Measurements from ENCODE around the gene AQP12B. TPM values are rescaled to one million over a fixed set of nuclear protein-coding genes. Genes with fewer than 3 reads are reported as not detected.

The AQP12B gene
- polyA plus RNA-seq, 1 donor (not counting 4 experiments of a cell fraction or from before 2014, with no cell fraction given) = not detected

GRCh38 chr2:240711701-240712100, 29.0 kb upstream of the AQP12B start:
- no peak for FAIRE-seq
- peaks cover 38% of the 10 kb centered on the region for H3K27me3 ChIP-seq (ENCODE audit: control insufficient read depth, extremely low read depth, insufficient read depth, low read length)
- no peak for DNase-seq (ENCODE audit: low read depth, low spot score)

DNA sequence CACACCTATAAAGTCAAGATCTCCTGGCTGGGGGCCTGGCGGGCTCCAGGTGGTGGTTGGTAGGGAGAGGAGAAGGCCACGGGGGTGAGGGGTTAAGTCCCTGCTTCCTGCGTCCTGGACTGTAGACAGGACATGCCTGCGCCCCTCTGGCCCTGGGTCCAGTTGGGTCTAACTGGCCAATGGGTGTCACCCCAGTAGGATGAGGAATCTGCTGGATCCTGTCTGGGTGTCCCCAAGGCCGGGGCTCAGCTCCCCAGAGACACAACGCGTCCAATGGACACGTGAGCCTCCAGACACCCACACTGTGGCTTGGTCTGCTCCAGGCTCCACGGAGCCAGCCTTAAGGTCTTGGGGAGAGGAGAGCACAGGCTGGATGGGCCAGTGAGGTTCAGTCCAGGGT, 28.6 kb upstream of the AQP12B start:
- Histone ChIP-seq H2AFZ (ENCODE audit: control insufficient read depth, low read length) (no peak overlapping the region), H3K9ac (ENCODE audit: control insufficient read depth, extremely low read depth, insufficient read depth, low read length) (no peak overlapping the region), H3K36me3 (ENCODE audit: control insufficient read depth in 2 of 2, extremely low read depth in 1 of 2, insufficient read depth in 2 of 2, low read length in 2 of 2) (no peaks in the 10 kb centered on the region), H4K20me1 (ENCODE audit: control insufficient read depth, extremely low read depth, insufficient read depth, low read length) (no peaks in the 10 kb centered on the region), H3K79me2 (ENCODE audit: control insufficient read depth, insufficient read depth, low read length) (no peaks in the 10 kb centered on the region), H3K9me3 (ENCODE audit: control insufficient read depth, low read depth, low read length) (no peaks in the 10 kb centered on the region), H3K4me2 (ENCODE audit: control insufficient read depth, extremely low read depth, insufficient read depth, low read depth, low read length) (no peak overlapping the region), H3K27ac (ENCODE audit: control insufficient read depth, insufficient read depth, low read length) (no peak overlapping the region), H3K9me1 (ENCODE audit: control insufficient read depth, extremely low read depth, insufficient read depth, low read length) (no peaks in the 10 kb centered on the region), H3K4me3 (ENCODE audit: control insufficient read depth in 2 of 3, extremely low read depth in 1 of 3, insufficient read depth in 2 of 3, low read depth in 1 of 3, low read length in 3 of 3) (no peak overlapping the region), H3K4me1 (ENCODE audit: control insufficient read depth, extremely low read depth, insufficient read depth, low read length) (no peaks in the 10 kb centered on the region), H3K27me3 (ENCODE audit: control insufficient read depth, extremely low read depth, insufficient read depth, low read length) (peaks cover 40% of the 10 kb centered on the region)
- DNase-seq (ENCODE audit: low read depth, low spot score) (no peak), FAIRE-seq (no peak)
- TF ChIP-seq EZH2 (IDR thresholded peaks at IDR 0.05; ENCODE audit: low read length) = no peak
- dilution Hi-C loops (cut with MboI; ENCODE audit: extremely low pct_ligation_motif_present, low sequenced_read_pairs) = no loop called here

More at GRCh38 chr2:240711701-240712100, 29.0 kb upstream of the AQP12B start:
- Histone ChIP-seq H3K79me2 (ENCODE audit: control insufficient read depth, insufficient read depth, low read length) (no peaks in the 10 kb centered on the region), H2AFZ (ENCODE audit: control insufficient read depth, low read length) (no peak overlapping the region), H3K36me3 (ENCODE audit: control insufficient read depth in 2 of 2, extremely low read depth in 1 of 2, insufficient read depth in 2 of 2, low read length in 2 of 2) (no peaks in the 10 kb centered on the region), H3K4me2 (ENCODE audit: control insufficient read depth, extremely low read depth, insufficient read depth, low read depth, low read length) (no peak overlapping the region), H3K9me3 (ENCODE audit: control insufficient read depth, low read depth, low read length) (no peaks in the 10 kb centered on the region), H3K4me1 (ENCODE audit: control insufficient read depth, extremely low read depth, insufficient read depth, low read length) (no peaks in the 10 kb centered on the region), H3K9me1 (ENCODE audit: control insufficient read depth, extremely low read depth, insufficient read depth, low read length) (no peaks in the 10 kb centered on the region), H4K20me1 (ENCODE audit: control insufficient read depth, extremely low read depth, insufficient read depth, low read length) (no peaks in the 10 kb centered on the region), H3K4me3 (ENCODE audit: control insufficient read depth in 2 of 3, extremely low read depth in 1 of 3, insufficient read depth in 2 of 3, low read depth in 1 of 3, low read length in 3 of 3) (no peak overlapping the region), H3K27ac (ENCODE audit: control insufficient read depth, insufficient read depth, low read length) (no peak overlapping the region), H3K9ac (ENCODE audit: control insufficient read depth, extremely low read depth, insufficient read depth, low read length) (no peak overlapping the region)
- no peak for TF ChIP-seq EZH2 (IDR thresholded peaks at IDR 0.05; ENCODE audit: low read length)
- TF ChIP-seq, protein P1, sequence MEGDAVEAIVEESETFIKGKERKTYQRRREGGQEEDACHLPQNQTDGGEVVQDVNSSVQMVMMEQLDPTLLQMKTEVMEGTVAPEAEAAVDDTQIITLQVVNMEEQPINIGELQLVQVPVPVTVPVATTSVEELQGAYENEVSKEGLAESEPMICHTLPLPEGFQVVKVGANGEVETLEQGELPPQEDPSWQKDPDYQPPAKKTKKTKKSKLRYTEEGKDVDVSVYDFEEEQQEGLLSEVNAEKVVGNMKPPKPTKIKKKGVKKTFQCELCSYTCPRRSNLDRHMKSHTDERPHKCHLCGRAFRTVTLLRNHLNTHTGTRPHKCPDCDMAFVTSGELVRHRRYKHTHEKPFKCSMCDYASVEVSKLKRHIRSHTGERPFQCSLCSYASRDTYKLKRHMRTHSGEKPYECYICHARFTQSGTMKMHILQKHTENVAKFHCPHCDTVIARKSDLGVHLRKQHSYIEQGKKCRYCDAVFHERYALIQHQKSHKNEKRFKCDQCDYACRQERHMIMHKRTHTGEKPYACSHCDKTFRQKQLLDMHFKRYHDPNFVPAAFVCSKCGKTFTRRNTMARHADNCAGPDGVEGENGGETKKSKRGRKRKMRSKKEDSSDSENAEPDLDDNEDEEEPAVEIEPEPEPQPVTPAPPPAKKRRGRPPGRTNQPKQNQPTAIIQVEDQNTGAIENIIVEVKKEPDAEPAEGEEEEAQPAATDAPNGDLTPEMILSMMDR (optimal IDR thresholded peaks at IDR 0.05 in 1 of 3, IDR thresholded peaks at IDR 0.05 in 1 of 3, conservative IDR thresholded peaks at IDR 0.05 in 1 of 3; ENCODE audit: extremely low read depth in 1 of 3, insufficient read depth in 2 of 3, low read length in 3 of 3) = no peak
- dilution Hi-C loops (cut with MboI; ENCODE audit: extremely low pct_ligation_motif_present, low sequenced_read_pairs) = no loop called here

DNA sequence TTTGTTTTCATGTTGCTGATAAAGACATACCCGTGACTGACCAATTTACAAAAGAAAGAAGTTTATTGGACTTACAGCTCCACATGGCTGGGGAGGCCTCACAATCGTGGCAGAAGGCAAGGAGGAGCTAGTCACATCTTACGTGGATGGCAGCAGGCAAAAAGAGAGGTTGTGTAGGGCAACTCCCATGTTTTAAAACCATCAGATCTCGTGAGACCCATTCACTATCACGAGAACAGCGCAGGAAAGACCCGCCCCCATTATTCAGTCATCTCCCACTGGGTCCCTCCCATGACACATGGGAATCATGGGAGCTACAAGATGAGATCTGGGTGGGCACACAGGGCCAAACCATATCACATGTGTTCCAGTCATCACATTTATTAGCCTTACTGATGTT, 25.8 kb upstream of the AQP12B start:
- TF ChIP-seq, protein P1 (optimal IDR thresholded peaks at IDR 0.05 in 1 of 3, IDR thresholded peaks at IDR 0.05 in 1 of 3, conservative IDR thresholded peaks at IDR 0.05 in 1 of 3; ENCODE audit: extremely low read depth in 1 of 3, insufficient read depth in 2 of 3, low read length in 3 of 3) = no peak
- TF ChIP-seq EZH2 (IDR thresholded peaks at IDR 0.05; ENCODE audit: low read length) = no peak

More for the DNA sequence above, 25.8 kb upstream of the AQP12B start:
- H3K36me3 ChIP-seq (ENCODE audit: control insufficient read depth in 2 of 2, extremely low read depth in 1 of 2, insufficient read depth in 2 of 2, low read length in 2 of 2) = no peaks in the 10 kb centered on the region
- no peaks in the 10 kb centered on the region for H3K9me1 ChIP-seq (ENCODE audit: control insufficient read depth, extremely low read depth, insufficient read depth, low read length)
- no peaks in the 10 kb centered on the region for H3K4me1 ChIP-seq (ENCODE audit: control insufficient read depth, extremely low read depth, insufficient read depth, low read length)
- DNase-seq (ENCODE audit: low read depth, low spot score) = no peak
- H3K9me3 ChIP-seq (ENCODE audit: control insufficient read depth, low read depth, low read length) = no peaks in the 10 kb centered on the region
- H3K27ac ChIP-seq (ENCODE audit: control insufficient read depth, insufficient read depth, low read length) = no peak overlapping the region
- dilution Hi-C loops (cut with MboI; ENCODE audit: extremely low pct_ligation_motif_present, low sequenced_read_pairs) = no loop called here
- H3K79me2 ChIP-seq (ENCODE audit: control insufficient read depth, insufficient read depth, low read length) = no peaks in the 10 kb centered on the region
- no peak overlapping the region for H3K4me3 ChIP-seq (ENCODE audit: control insufficient read depth in 2 of 3, extremely low read depth in 1 of 3, insufficient read depth in 2 of 3, low read depth in 1 of 3, low read length in 3 of 3)
- H3K9ac ChIP-seq (ENCODE audit: control insufficient read depth, extremely low read depth, insufficient read depth, low read length) = no peak overlapping the region
- peaks cover 30% of the 10 kb centered on the region for H3K27me3 ChIP-seq (ENCODE audit: control insufficient read depth, extremely low read depth, insufficient read depth, low read length)
- H4K20me1 ChIP-seq (ENCODE audit: control insufficient read depth, extremely low read depth, insufficient read depth, low read length) = no peaks in the 10 kb centered on the region
- H2AFZ ChIP-seq (ENCODE audit: control insufficient read depth, low read length) = no peak overlapping the region
- no peak overlapping the region for H3K4me2 ChIP-seq (ENCODE audit: control insufficient read depth, extremely low read depth, insufficient read depth, low read depth, low read length)
- no peak for FAIRE-seq
